OCI-M2 (cell line): ENCODE results near the gene OR6C6.
"Not testable (repeated sequence)": the region's sequence is repeated elsewhere in the genome, so short reads cannot be mapped to it uniquely, and the experiment has no call there.

Experiments used
- DNase-seq: peaks from one replicate; lab custom pipeline; 2025; ENCODE audit not compliant: unreplicated experiment; lab: John Stamatoyannopoulos, UW

The OR6C6 gene

DNA sequence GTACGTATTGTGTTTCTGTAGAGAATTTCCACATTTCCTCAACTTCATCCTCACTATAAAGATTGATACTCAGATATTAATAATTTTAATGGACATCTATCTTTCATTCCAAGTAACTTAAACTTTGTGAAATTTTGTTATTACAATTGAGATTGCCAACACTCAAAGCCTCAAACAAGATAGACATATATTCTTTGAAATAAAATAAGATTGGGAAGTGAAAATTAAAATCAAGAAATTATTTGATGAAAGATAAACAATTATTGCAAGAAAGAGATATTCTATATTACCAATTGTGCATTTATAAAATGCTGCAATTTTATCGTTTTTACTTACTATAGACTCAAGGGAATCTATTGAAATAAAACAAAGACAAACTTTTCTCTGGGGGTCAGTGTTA, at the start of gene OR6C6:
OR6C6 (minus strand) TSS at position 101 of the 400 bp plus-strand sequence. CDS start 1,337 bp downstream, outside the sequence.
- DNase-seq, result no peak

DNA sequence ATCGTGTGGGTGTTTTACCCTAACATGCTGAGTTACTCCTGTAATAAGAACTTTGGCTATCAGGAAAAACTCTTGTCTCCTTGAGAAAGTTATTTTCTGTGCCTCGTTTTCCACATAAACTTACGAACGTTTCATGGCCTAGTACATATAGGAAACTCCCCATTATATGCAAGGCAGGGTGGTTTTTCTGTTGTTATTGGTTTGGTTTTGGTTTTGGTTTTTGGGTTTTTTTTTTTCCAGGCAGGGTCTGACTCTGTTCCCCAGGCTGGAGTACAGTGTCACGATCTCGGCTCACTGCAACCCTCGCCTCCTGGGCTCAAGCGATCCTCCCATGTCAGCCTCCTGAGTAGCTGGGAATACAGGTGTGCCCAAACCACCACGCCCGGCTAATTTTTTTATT, 39.6 kb upstream of the OR6C6 start:
- no peak for DNase-seq

DNA sequence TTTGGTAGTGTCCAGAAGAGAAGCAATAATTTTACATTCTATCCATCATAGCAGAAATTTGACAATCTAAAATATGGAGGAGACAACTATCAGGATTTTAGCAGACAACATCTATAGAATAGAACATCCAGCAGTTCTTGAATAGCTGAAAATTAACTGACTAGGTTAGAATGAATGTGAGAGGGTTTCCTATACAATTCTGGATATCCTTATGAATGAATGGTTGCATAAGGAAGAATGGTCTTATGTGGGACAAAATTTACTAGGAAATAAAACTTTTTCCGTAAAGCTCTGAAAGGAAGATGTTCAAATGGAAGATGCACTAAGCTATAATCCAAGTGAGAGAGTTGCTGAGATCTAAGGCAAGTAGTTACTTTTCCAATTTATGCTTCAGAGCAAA, 34.1 kb upstream of the OR6C6 start, which contains the start of gene OR6C3:
OR6C3 (plus strand) TSS at position 301 of the 400 bp plus-strand sequence. CDS start 955 bp downstream, outside the sequence.
- no peak for DNase-seq

DNA sequence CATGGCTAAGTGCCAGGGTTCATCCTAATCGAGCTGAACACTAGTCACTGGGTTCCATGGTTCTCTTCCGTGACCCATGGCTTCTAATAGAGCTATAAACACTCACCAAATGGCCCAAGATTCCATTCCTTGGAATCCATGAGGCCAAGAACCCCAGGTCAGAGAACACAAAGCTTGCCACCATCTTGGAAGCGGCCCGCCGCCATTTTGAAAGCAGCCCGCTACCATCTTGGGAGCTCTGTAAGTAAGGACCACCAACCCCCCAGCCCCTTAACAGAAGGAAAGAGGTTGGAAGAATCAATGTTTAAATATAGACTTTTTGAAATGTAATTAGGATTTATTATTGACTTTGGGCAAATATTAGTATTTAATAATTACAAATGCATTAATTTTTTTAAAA, 29.4 kb upstream of the OR6C6 start:
- not testable (repeated sequence) for DNase-seq

DNA sequence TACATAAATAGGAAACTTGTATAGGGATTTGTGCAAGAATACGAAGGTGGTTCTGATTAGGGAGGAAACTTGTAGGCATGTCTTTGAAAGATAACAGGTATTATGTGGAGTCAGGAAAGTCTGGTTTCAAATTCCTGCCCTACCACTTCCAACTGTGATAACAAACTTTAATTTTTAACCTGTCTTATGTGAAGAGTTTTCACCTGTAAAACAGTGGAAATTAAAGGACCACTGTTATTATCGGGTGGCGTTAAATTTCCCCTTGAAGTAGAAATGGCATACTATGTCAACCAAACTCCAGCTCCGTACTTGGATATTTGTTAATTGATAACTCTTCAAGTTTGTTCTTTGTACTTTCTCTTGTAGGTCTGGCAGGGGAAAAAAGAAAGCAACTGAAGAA, 23.8 kb upstream of the OR6C6 start:
- DNase-seq, result no peak

DNA sequence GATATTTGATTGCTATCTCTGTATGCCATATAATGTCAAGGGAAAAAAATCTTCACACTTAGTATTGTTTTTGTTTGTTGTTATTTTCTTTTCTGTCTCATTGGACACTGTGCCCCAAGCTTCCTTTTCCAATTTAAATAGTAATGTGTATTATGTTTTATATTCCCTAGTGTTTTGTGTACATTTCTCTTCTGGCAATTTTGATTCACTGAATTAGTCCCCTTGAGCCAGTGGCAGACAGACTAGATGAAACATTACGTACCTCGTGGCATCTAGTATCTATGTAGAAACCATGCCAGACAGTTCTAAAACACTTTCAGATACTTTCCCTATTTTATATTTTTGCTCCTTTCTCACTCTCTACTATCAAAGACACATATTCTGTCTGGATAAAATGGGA, 17.7 kb upstream of the OR6C6 start, which contains the start of gene OR6C1:
OR6C1 (plus strand) TSS at position 301 of the 400 bp plus-strand sequence. CDS start 6,257 bp downstream, outside the sequence.
- no peak for DNase-seq

DNA sequence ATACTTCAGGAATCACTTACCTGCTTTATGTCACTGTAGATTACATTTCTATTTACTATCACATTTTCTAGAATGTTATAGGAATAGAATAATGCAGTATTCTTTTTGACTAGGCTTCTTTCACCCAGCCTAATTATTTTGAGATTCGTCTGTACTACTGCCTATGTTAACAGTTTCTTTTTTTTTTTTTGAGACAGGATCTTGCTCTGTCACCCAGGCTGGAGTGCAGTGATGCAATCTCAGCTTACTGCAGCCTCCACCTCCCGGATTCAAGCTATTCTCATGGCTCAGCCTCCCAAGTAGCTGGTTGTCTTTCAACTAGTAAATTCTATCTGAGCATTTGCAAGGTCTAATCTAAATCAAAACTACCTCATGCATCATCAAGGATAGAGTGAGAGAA, 6.4 kb downstream of the OR6C6 start:
- no peak for DNase-seq

DNA sequence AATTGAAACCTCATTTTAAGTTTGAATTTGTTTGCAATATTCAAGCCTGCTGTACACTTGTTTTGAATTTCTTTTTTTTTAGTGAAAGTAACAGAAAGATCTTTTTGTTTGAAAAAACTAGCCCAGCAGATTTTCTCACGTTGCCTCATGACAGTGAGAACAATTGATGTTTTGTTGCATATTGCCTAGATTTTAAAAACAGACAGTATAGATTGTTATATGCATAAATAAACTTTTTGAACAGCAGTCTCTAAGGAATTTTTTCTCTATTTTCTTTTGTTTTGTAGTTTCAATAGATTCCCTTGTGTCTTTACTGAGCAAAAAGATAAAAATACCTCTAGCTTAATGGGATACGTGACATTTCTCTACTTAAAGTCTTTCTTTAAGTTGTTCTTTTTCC, 15.4 kb downstream of the OR6C6 start:
- DNase-seq, result no peak

GRCh38 chr12:55258303-55258702, 38.1 kb downstream of the OR6C6 start:
- DNase-seq, result no peak

DNA sequence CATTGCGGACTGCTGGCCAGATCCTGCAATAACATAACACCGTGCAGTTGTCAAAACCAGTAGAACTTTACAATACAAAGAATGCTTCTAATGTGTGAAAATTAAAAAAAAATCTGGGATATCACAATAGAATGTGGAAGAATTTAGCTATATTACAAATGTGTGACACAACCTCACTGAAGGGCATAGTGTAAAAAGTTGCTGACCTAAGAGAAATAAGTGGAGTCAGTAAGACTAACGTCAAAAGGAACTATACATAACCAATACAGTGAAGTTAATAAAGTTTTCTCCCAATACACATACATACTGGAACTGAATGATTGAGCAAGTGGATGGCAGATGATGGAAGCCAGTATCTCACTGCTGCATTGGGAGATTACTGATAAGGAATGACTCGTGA, 39.5 kb downstream of the OR6C6 start:
- no peak for DNase-seq

DNA sequence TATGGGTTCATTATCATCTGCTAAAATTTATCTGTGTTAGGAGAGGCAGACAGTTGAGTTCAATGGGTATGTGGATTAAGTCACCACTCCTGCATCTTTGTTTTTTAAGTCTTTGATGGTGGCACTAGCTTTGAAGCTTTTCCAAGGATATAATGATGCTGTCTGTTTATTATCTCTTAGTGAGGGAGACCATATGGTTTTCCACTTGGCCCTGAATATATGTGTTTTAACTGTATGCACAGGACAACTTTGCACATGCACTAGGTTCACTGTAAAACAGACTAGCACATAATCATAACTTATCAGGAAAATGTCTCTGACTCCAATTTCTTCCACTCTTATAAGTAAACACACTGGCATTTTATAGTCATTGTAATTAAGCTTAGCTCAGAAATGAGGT, 43.1 kb downstream of the OR6C6 start:
- no peak for DNase-seq

GRCh38 chr12:55250944-55251343, 45.4 kb downstream of the OR6C6 start:
- no peak for DNase-seq

DNA sequence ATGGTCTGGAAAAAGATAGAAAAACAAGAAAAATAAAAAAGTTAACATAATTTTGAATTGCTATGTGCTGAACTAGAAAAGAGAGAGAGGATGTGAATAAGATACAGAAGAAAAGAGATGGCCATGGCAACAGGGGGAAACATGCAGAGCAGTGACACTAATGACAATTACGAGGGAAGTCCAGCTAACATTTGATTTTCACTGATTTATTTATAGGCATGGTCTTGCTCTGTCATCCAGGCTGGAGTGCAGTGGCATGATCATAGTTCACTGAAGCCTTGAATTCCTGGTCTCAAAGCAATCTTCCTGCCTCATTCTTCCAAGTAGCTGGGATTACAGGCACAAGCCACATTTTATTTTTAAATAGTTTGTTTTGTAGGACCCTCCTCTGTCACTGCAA, 50.2 kb downstream of the OR6C6 start:
- no peak for DNase-seq

- DNase-seq, result no peak
Observed at GRCh38 chr12:55244309-55244708, 52.1 kb downstream of the OR6C6 start, which contains the start of gene OR6C74. Gene OR6C74 (plus strand): TSS chr12:55244609. CDS start chr12:55247288, 2,679 bp downstream.
